ENCODE results near the gene OR1E1. TPM values are rescaled to one million over a fixed set of nuclear protein-coding genes. Genes with fewer than 3 reads are reported as not detected.

Gene OR1E1
- total RNA-seq, result not detected in 2 replicates

GRCh38 chr17:3398310-3398709 is at the start of gene OR1E1:
OR1E1 (minus strand) TSS chr17:3398410; CDS start chr17:3398410, 0 bp downstream.

GRCh38 chr17:3433741-3434140 is 35.5 kb upstream of the OR1E1 start, which contains the start of gene OR1E2:
OR1E2 (minus strand) TSS chr17:3433841; CDS start chr17:3433841, 0 bp downstream.

GRCh38 chr17:3411070-3411469 is 12.9 kb upstream of the OR1E1 start, which contains the start of gene OR3A3:
OR3A3 (plus strand) TSS chr17:3411370.

GRCh38 chr17:3385869-3386816 is 12.1 kb downstream of the OR1E1 start, which contains the start of gene OR3A2:
OR3A2 (minus strand) TSS chr17:3386308.

Other genes starting within 250 kb of the OR1E1 start
- gene OR1A2, start 200.9 kb downstream of the OR1E1 start, total RNA-seq, result not detected in 2 replicates
- not detected in 2 replicates for gene OR1A1, start 190.7 kb downstream of the OR1E1 start, total RNA-seq
- not detected in 2 replicates for gene OR3A1, start 100.0 kb downstream of the OR1E1 start, total RNA-seq
- not detected in 2 replicates for gene OR3A2, start 12.1 kb downstream of the OR1E1 start, total RNA-seq
- not detected in 2 replicates for gene OR3A3, start 13.0 kb upstream of the OR1E1 start, total RNA-seq
- not detected in 2 replicates for gene OR1E2, start 35.4 kb upstream of the OR1E1 start, total RNA-seq
- gene SPATA22, start 73.4 kb upstream of the OR1E1 start, total RNA-seq, result 0.76 TPM in 1 of 2 replicates, not detected in the other
- gene ASPA, start 77.6 kb upstream of the OR1E1 start, total RNA-seq, result not detected in 2 replicates
- 1.4 and 5.1 TPM in 2 replicates for gene TRPV3, start 159.4 kb upstream of the OR1E1 start, total RNA-seq
- gene TRPV1, start 211.0 kb upstream of the OR1E1 start, total RNA-seq, result 0.55 and 1.0 TPM in 2 replicates
- 11.2 and 16.1 TPM in 2 replicates for gene SHPK, start 237.8 kb upstream of the OR1E1 start, total RNA-seq
- gene CTNS, start 238.3 kb upstream of the OR1E1 start, total RNA-seq, result 12.8 and 20.4 TPM in 2 replicates